ENCODE measurements around the gene CPED1. TPM values are rescaled to one million over a fixed set of nuclear protein-coding genes. Genes with fewer than 3 reads are reported as not detected.

Gene CPED1
- total RNA-seq, 1 experiment from 2014 or later, result 0.13 TPM

DNA sequence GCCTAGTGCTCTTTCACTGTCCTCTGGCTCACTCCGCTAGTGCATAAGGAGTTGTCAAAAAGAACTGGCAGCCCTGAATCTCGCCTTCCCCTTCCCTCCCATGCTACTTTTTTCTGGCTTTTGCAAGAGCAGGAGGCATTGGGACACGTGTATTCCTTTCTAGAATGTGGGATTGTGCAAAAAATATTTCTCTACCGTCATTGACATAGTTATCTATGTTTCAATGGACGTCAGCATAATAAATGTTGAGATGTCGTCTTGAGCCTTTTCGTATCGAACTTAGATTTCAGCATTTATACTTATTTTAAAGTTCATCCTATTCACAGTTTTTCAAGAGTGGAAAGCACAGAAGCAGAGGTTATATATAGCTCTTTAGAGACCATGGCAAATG is 37.2 kb upstream of the CPED1 start:
- H3K23ac ChIP-seq (ENCODE audit: insufficient read length, low read depth, low read length), result no peak overlapping the region
- no peak overlapping the region for H2BK20ac ChIP-seq (ENCODE audit: low read depth, low read length, poor library complexity, severe bottlenecking)
- H3K23me2 ChIP-seq (ENCODE audit: insufficient read length, low read depth, low read length, poor library complexity, severe bottlenecking), result peaks cover 4% of the 10 kb centered on the region
- no peak overlapping the region for H4K91ac ChIP-seq (ENCODE audit: insufficient read length, low read depth, low read length)
- H3T11ph ChIP-seq (ENCODE audit: low read length), result no peak overlapping the region
- DNase-seq, result no peak
- no peak overlapping the region for H4K5ac ChIP-seq (ENCODE audit: insufficient read length, low read depth, low read length)
- H2BK12ac ChIP-seq (ENCODE audit: insufficient read length, low read depth, low read length), result no peak overlapping the region
- no peak overlapping the region for H3K56ac ChIP-seq (ENCODE audit: insufficient read length, low read depth, low read length)
- H3K18ac ChIP-seq (ENCODE audit: insufficient read length, low read depth, low read length), result no peak overlapping the region
- H2BK15ac ChIP-seq (ENCODE audit: low read depth, low read length), result no peak overlapping the region
- peaks cover 3% of the 10 kb centered on the region for H3K79me1 ChIP-seq (ENCODE audit: insufficient read depth, low read depth, low read length, poor library complexity, severe bottlenecking)
- no peaks in the 10 kb centered on the region for H3K27me3 Mint-ChIP-seq (ENCODE audit: low read depth)
- no peak overlapping the region for H3K27ac ChIP-seq (ENCODE audit: insufficient read length, low read depth, low read length)
- peaks cover 12% of the 10 kb centered on the region in 2 experiments for H3K4me1 Mint-ChIP-seq
- H3K9me3 Mint-ChIP-seq, result no peaks in the 10 kb centered on the region
- no peak overlapping the region for H4K8ac ChIP-seq (replicated peaks; ENCODE audit: insufficient read length, low read depth, low read length)
- H3K4me3 Mint-ChIP-seq, result peak overlapping the region; percentile 81 to 87
- H2BK120ac ChIP-seq (ENCODE audit: low read depth, low read length, poor library complexity, severe bottlenecking), result no peak overlapping the region
- peak overlapping the region; percentile 74 to 99 (median 99); a peak in 4 of 7 replicates for H3K27ac Mint-ChIP-seq
- H2AFZ ChIP-seq (ENCODE audit: low read length), result no peak overlapping the region
- H4K20me1 ChIP-seq (ENCODE audit: control insufficient read depth, insufficient read depth, insufficient read length), result no peaks in the 10 kb centered on the region
- TF ChIP-seq CTCF (conservative IDR thresholded peaks at IDR 0.05), result no peak
- H2BK5ac ChIP-seq (ENCODE audit: insufficient read length, low read length), result no peak overlapping the region
- H3K4ac ChIP-seq (ENCODE audit: low read depth, low read length), result no peak overlapping the region
- 0 out of 2 replicates have a peak, but pooled peaks cover 2% of the 10 kb centered on the region for H3K79me2 ChIP-seq (ENCODE audit: insufficient read depth, low read length)
- H2AK5ac ChIP-seq (ENCODE audit: insufficient read length, low read length), result no peak overlapping the region
- H3K9ac ChIP-seq (ENCODE audit: extremely low read depth, insufficient read length, low read length), result peak overlapping the region; percentile 12
- WGBS (ENCODE audit: extremely low coverage, insufficient read length, low lambda C conversion rate), result no CpG with 5 or more reads among the region's 8 CpGs
- no peak overlapping the region for H3K14ac ChIP-seq (ENCODE audit: insufficient read depth, low read length)
- H3K9me3 ChIP-seq (ENCODE audit: control insufficient read depth, low read depth, low read length), result no peaks in the 10 kb centered on the region
- H3K36me3 Mint-ChIP-seq (ENCODE audit: insufficient read depth in 1 of 3, low read depth in 3 of 3), result peaks cover 10 to 33% (median 28%) of the 10 kb centered on the region in 3 experiments; a peak in 6 of 7 replicates
- H3K4me2 ChIP-seq (ENCODE audit: insufficient read depth, insufficient read length, low read length), result peak overlapping the region; percentile 83
- H3K27me3 ChIP-seq (ENCODE audit: insufficient read depth, low read length), result no peaks in the 10 kb centered on the region
- H3K4me1 ChIP-seq (ENCODE audit: insufficient read depth, low read length), result no peaks in the 10 kb centered on the region; the same call in 1 of the 2 replicates

All from H9 (cell line).